ENCODE data around the gene HORMAD2.

HORMAD2 gene

DNA sequence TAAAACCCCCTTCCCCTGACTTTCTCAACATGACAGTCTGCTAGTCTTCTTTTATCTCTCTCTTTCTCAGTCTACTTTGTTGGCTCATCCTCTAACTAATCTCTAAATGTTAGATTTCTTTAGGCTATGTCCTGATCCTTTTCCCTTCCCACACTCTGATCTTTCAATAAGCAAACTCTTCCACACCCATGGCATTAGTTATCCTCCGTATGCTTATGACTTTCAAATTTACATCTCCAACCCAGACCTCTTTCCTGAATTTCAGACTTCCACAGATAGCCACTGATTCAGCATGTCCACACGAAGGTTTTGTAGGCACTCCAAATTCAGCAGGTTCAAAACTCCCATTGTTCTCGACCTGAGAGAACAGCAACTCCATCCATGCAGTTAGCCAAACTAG is 90.7 kb downstream of the HORMAD2 start:
- no peak for DNase-seq

DNA sequence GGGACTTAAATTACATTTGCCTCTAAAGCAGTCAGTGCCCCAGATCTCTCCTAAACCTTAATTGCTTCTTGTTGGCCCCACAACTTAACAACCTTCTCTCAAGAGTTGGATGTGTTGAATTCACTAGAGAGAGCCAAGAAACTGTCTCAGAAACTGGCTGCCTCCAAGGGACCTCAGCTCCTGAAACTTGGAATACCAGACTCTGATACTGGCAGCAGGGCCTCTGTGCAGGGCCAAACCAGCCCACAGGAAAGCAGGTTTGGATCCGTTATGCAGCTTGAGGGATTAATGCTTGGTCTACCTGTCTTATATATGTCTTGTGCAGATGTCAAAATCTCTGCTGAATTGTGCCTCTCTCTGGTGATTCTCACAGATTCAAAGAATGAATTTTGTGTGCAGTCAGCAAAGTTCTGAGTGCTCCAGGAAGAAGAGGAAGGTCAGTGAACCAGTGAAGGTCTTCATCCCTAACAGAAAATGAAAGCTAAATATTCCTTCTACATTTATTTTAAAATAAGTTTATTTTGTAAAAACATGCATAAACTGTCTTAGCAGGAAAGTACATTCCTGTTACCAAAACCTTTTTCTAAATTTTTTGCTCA is 95.5 kb downstream of the HORMAD2 start:
- no peak for DNase-seq

DNA sequence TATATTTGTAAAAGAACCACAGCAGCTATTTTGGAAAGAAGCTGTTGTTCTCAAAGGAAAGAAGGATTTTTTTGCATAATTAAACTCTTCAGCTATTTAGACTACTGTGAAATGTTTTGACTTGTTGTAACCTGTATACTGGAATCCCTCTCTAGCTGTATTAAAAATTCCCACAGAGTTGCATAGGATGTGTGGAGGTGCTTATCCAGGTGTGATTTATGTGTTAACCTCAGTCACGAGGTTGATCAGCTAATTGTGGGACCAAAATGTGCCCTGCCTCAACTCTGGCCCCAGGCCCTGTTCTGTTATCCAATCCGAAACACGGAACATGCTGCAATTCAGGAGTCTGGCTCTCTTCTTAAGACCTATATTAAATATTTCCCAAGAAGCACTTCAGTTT is 96.2 kb downstream of the HORMAD2 start:
- no peak for DNase-seq

DNA sequence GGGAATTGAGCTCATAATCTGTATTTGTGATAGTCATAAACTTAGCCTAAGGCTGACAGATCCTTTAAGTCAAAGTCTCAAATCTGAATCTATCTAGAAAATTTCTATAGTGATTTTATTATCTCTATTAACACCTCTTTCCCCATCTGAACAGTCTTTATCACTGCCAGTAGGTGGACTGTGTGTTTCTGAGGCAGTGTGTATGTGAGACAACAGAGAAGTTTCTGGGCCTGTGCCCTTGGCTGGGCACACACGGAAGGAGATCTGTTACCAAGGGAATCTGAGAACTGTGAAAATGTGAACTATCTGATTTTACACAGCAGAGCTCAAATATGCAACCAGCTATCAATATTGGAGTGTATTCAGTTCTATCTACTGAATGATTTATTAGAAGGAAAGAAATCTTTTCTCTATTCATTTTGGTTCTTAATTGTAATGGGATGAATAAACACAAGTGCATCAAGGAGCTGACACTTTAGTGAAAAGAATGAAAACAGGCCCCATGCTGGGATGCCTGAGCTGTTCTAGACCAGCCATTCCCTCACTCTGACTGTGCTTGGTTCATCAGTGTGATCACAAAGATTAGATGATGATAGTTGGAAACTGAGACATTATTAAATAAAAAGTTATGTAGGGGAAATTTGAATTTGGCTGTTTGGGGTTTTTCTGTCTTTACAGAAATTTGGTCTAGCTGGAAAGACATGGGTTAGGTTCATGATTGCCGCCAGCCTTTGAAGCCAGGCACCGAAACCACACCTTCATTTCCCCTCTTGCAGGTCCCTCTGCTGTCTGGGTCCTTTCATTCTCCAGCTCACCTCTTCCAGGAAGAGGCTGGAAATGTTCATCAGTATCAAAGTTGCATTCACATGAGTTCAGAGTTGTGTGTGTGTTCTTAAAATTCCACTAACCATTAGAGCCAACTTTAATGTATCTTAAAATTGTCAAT is 98.2 kb downstream of the HORMAD2 start:
- DNase-seq, result no peak

DNA sequence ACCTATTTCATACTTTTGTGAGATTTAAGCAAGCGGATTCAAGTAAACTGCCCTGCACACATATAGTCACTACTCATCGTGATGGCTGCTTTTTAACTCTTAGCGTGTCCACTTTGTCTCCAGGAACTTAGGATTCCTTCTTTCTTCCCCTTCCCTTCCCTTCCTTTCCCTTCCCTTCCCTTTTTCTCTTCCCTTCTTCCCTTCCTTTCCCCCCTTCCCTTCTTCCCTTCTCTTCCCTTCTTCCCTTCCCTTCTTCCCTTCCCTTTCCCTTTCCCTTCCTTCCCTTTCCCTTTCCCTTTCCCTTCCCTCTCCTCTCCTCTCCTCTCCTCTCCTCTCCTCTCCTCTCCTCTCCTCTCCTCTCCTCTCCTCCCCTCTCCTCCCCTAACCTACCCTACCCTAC is 100.4 kb downstream of the HORMAD2 start:
- no peak for DNase-seq

DNA sequence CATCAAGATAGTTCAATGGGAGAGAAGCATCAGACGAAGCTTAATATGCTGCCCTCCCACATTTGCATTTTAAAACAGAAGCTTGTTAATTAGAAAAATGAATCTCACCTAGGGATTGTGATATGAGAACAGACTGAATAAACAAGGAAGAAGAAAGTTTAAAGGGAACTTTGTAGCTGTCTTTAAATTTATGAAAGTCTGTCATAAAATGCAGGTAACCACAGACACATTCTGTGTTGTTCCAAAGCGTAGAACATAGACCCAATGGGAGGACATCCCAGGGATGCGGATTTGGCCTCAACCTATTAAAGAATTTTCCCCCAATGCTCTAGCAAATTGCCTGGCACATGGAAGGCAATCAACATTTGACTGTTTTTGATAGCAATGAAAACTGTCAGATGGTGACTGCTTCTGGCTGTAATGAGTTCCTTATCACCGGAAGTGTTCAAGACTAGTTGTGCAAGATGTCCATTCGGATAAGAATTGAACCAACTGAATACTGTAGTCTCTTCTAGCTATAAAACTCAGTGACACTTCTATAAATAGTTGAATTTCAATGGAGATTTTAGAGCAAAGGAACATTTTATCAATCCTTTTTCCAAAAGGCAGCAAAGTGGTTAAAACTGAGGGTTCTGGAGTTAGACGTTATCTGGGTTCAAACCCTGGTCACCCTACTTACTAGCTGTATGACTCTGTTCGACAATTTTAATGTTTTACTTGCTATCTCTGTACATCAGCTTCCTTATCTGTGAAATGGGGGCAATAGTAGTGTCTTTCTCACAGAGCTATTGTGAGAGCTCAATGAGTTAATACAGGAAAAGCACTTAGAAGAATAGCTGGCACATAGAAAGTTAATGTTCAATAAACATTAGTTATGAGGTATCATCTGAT is 101.4 kb downstream of the HORMAD2 start:
- DNase-seq, result no peak

DNA sequence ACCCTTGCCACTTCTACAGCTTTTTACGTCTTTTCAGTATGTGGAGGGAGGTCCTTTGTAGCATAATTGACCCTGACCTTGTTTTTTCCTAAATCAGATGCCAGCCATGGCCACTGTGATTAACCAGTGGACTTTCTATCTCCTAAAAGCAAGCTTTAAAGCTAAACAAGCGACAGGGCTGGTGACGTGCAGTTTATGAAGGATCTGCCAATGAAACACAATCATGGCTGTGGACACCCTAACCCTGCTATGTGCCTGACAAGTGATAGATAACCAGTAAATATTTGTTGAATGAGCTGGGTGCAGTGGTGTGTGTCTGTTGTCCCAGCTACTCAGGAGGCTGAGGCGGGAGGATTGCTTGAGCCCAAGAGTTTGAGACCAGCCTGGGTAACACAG is 102.1 kb downstream of the HORMAD2 start:
- no peak for DNase-seq

DNA sequence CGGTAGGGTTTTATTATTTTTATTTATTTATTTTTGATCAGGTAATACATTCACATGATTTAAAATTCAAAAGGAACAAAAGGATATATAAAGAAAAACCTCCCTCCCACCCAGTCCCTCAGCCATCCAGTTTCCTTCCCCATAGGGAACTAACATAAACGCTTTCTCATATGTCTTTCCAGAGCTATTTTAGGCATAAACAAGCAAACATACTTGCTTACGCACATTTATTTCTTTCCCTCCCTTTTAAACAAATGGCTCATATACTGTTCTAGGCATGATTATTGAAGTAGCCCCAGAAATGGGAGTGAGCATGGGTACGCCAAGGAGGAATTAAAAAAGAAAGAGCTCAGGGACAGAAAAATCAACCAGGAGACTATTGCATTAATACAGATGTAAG is 102.6 kb downstream of the HORMAD2 start:
- no peak for DNase-seq

DNA sequence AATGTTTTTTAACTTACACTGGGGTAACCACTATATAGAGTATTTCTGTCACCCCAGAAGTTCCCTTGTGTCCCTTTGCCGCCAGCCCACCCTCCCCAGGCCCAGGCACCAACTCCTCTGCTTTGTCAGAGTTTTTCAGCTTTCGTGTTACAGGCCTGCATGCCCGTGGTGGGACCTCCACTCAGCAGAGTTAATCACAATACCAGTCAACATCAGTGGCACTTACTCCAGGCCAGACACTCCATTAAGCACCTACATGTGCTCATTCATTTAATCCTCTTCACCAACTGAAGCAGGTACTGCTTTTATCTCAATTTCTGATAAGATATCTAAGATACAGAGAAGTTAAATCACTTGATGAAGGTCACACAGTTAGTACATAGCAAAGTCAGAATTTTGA is 103.0 kb downstream of the HORMAD2 start:
- DNase-seq, result no peak

DNA sequence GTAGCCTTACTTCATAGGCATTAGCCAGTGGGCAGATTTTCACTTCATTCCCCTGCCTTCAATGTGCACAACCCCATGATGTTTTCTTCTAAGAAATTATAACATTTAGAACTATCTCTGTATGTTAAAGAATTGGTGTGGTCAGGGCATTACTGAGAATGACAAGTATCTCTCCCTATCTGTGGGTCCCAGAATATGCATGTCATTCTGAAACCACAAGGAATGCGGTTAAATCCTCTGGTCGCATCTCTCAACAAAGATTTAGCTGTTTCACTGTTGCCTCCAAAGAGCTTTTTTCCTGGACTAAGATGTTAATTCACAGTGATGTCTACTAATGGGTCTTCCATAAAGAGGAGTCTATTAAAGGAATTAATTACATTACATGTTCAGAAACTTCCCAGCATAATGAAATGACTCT is 103.6 kb downstream of the HORMAD2 start:
- DNase-seq, result no peak

DNA sequence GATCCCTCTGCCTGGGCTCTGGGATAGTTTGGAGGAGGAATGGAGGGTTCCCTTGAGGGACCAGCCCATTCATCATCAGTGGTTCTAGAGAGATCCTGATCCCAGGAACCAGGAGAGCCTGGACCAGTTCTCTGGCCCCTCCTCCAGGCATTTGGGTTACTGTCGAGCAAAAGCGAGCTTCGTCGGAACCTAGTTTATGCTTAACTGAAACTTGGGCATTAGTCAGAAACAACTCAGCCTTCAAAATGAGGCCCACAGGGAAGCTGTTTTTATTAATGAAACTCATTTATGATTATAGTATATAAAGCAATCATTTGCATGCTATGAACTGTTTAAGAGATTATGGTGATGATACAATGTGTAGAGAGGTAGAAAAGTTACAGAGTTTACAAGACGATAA is 104.9 kb downstream of the HORMAD2 start:
- DNase-seq, result no peak

DNA sequence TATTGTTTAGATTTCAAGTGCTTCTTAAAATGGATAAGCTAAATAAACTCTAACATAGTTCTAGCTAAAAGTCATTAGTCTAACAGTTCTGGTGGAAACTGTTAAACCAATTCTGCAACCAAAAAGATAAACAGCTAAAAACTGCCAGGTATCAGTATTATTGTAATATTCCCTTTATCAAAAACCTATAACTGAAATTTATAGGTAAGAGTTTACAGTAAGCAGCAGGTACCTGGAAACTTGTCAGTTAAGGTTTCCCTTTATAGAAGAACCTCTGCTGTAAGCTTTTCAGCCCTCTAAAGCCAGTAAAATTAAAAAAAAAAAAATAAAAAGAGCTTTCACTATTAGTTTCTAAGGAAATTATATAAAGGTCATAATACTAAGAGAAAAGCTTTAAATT is 105.3 kb downstream of the HORMAD2 start:
- no peak for DNase-seq

DNA sequence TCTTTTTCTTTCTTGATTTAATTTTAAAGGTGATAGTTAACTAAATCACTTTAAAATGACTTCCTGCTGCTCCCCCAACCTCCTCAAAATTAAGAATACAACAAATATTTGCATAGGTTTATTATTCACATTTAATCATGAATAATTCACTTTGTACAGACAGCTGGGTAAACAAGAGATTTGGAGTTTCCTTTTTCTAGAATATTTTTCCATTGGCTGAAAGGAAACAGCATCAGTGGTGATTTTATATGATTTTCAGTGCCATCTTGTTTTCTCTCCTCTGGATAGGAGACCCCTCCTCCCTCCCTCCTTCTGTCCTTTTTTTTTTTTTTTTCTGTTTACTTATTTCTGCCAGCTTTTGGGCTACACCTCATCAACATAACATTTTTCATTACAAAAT is 105.8 kb downstream of the HORMAD2 start:
- peak; percentile 29 for DNase-seq

DNA sequence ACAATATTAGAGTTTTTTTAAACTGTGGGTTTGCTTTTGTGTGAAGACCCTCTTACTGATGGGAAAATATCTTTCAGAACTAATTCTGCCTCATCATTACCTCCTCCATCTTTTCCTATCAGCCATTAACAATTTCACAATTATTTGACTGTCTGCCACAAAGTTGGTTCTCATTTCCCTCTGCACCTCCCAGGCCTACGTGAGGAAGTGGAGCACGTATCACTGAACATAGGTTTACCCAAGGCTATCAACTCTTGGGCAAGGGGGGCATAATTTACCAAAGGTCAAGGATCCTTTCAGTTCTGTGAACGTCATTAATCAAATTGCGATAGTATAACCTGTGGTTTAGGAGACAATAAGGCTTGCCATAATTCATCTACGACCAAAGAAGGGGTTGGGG is 106.2 kb downstream of the HORMAD2 start:
- no peak for DNase-seq

DNA sequence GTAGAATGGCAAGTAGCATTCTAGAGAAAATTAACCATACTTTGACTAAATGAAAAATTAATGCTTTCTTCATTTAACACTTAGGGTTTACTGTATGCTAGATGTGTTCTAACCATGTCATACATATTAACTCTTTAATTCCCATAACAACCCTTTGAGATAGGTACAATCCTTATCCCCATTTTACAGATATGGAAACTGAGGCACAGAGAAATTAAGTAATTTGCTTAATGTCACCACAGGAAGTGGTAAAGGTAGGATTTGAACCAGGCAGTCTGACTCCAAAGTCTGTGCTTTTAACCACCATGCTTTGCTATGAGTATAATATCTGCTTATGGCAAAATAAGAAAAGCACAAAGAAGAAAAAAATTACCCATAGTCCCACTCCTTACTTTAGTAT is 106.8 kb downstream of the HORMAD2 start:
- no peak for DNase-seq

DNA sequence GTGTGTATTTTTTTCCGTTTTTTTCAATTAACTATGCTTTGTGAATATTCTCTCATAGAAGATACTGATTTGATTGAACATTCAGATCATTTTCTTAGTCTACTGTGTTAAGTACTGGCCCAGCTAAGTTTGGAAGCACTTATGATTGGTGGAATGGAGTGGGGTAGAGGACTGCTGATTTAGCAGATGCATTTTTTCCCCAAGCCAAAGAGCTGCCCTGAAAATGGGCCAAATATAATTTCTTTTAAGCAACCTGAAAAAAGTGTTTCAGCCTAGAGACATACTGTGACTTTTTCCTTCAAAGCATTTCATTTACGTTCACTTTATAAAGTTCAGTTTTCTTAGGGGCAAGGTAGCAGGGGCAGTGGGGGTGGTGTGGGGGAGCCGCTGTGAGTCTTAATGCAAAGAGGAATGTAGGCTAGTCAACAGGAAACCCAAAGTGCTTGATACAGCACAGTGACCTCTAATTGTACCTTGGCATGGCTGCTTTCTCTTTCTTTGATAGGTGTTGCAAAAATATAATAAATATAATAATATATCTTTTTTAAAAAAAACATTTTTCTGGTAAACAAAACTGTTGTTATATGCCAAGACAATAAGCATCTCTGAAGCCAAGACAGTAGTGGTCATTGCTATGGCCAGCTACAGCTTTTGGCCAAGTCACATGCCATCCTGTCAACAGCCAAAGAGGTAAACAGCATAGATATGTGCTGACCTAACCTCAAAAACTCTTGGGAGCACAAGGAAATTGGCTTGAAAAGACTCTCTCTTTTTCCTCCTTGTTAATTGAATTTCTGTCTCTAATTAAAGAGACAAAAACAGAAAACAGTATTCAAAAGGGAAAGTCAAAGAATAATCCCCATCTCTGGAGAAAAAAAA is 107.5 kb downstream of the HORMAD2 start:
- no peak for DNase-seq

DNA sequence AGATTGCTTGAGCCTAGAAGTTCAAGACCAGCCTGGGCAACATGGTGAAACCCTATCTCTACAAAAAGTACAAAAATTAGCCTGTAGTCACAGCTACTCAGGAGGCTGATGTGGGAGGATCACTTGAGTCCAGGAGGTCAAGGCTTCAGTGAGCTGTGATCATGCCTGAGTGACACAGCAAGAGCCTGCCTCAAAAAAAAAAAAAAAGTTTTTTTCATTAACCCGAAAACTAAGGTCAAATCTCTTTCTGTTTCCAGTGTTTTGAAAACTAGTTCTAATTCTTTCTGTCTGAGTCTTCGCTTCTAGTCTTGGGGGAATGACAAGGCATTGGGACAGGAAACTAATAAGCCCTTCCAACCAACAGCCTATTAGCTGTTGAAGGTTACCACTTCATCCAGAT is 108.6 kb downstream of the HORMAD2 start:
- no peak for DNase-seq

DNA sequence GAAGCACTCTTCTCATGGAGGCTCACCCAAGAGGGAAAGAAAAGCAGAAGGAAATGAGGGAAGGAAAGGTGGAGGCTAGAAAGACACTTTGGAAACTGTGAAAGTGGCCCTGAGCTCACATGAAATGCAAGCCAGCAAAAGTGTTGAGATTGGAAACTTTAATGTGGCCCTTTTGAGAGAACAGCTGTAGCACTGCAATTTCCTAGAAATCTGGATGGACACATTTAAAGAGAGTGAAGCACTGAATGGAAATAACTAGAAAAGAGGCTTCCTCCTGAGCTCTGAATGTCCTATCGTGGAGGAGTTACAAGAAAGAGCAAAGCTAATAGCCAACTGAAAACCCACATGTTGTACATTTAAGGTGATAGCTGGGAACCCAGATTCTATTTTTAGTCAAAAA is 110.3 kb downstream of the HORMAD2 start:
- no peak for DNase-seq

DNA sequence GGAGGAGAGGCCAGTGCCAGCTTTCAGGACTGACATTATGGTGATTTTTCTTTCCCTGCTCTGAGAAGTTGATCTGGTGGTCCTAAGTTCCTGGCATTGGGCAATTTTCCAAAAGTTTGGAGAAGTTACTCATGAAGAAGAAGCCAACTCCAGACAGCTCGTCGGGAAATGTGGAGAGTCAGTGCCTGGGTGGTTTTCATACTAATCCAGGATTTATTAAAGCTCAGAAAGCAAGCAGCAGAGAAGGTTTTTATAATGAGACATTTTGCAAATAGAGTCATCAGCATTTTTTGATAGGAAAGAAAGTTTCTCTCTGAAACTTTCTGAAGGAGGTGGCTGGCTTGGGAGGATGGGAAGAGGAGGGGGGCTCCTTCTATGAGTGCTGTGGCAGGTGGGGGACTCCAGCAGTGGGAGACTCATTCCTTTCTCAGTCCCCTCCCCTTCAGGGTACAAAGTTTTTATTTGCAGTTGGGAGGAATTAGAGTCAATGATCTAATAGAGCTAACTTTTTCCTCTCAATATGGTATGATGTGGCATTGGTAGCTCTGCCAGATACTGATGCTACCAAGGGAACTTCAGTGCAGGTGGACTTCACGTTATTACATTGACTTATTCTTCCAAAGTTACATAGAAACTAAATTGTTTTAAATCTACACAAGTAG is 110.9 kb downstream of the HORMAD2 start:
- DNase-seq, result no peak

DNA sequence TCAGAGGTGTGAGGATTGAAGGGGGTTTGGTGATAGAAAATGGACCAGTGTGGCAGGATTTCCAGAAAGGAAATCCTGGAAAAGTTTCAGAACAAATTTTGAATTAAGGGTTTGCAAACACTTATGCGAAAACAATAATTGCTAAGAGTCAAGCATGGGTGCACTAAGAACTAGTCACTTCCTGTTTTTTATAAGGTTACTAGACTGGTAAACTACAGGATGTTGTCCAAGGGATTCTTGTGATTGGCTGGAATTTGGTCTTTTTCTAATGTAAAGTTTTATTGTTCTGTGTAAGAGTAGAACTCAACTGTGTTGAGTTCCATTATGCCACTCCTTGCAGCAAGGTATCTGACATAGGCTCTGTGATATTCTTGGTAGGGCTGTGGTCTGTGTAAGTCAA is 112.2 kb downstream of the HORMAD2 start:
- DNase-seq, result no peak

DNA sequence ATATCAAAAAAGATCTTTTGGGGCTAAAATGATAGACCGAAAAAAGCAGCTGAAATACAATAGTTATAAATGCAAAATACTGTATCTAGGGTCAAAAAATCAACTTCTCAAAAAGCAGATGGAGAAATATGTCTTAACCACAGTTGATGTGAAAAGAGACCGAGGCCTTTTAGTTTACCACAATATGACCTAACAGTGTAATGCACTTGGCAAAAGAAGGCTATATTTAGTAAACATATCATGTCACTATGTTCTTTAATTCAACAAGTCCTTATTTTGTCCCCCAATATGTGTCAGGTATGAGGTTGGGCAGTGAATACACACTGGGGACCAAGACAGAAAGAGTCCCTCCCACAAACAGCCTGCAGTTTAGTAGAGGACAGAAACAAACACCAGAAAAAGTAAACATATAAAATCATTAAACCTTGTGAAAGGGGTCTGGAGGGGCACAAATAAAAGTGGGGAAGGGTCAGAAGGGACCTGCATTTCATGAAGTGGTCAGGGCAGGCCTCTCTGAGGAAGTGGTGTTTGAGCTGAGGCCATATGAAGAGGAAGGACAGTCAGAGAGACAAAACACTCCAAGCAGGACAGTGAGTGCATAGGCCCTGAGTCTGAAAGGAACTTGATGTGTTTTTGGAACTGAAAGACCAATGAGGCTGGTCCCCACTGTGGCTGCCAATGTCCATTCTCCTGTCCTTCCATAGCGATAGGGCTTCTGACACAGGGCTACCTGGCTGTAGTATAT is 112.9 kb downstream of the HORMAD2 start:
- no peak for DNase-seq
